ENCODE measurements around the gene GAR1.
"Not testable (repeated sequence)": the region's sequence is repeated elsewhere in the genome, so short reads cannot be mapped to it uniquely, and the experiment has no call there.

GAR1 gene

DNA sequence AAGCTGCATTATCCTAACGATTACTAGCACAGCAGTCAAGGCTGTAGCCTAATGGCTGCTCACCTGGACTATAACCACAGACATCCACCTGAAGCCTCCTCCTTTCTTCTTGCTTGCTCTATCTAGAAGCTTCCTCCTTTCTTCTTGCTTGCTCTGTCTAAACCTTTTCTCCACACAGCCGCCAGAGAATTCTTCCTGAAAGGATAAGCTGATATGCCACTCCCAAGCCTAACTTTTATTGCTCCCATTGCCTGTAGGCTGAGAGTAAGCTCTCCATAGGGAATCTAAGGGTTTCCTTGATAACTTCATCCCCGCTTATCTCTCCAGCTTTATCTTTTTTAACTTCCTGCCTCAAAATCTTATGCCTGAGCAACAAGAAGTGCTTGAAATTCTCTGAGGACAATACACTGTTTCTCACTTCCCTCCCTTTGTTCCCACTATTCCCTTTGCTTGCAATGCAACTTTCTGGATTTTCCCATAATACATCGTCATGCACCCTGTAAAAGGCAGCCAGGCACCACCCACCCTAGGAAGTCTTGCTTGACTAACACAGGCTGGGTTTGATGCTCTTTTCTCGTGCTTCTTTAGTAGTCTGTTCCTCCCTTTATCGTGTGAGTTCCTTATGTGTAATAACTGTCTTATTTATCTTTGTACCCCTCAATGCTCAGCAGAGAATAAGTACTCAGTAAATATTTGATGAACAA is 31.0 kb downstream of the GAR1 start:
- DNase-seq (ENCODE audit: low read depth): no peak

DNA sequence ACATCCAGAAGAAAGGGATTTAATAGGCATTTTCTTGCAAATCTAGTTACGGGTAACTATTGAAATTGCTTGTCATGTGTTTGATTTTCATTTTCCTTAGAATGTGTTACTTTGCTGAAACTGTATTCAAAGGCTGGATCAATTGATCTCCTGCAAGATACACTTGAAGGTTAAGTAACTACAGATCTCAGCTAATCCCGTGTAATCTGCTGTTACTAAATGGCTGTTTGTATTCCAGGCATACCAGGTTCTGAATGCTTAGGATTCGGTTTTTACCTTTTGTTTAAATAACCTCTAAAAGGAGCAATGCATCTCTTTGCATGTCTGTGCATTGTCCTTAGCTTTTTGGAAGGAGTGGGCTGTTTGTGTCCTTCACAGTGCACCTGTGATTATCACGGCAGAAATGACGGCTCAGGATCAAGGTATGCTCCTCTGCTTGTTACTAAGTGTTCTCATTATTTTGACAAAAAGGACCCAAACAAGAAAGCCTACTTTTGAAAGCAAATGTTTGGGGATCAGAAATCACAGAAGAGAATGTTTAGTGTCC is 32.4 kb downstream of the GAR1 start, which contains the start of gene LRIT3:
TSS of gene LRIT3 (plus strand) at position 212 of the 547 bp plus-strand sequence. CDS start at position 307, 95 bp downstream.
- DNase-seq (ENCODE audit: low read depth): no peak

DNA sequence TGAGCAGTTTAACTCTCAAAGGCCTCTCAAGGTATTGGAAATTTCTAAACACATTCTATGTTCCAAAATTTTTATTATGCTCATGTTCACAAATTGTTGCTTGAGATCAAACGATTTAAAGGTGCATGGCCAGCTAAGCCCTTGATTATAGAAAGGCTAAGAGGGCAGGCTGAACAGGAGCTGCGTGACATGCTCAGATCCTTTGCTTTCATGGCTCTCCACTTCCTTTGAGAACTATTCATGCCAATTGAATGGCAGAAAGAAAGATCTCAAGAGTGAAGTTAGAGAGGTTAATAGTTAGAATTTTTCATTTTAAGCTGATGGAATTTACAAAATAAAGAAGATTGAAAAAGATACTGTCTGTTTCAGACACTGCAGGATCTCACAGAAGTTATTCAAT is 32.9 kb downstream of the GAR1 start:
- no peak for DNase-seq (ENCODE audit: low read depth)

DNA sequence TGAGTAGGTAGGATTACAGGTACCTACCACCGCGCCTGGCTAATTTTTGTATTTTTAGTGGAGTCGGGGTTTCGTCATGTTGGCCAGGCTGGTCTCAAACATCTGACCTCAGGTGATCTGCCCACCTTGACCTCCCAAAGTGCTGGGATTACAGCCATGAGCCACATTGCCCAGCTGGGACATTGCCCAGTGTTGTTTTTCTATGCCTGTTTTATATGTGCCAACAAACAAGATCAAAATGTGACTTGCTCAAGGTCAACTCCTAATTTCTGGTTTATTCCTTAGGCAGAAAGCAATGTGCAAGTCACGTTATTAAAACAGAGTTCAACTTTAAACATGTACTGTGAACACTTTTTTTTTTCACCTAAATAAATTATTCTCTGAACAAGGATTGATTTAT is 35.0 kb downstream of the GAR1 start:
- DNase-seq (ENCODE audit: low read depth): no peak

DNA sequence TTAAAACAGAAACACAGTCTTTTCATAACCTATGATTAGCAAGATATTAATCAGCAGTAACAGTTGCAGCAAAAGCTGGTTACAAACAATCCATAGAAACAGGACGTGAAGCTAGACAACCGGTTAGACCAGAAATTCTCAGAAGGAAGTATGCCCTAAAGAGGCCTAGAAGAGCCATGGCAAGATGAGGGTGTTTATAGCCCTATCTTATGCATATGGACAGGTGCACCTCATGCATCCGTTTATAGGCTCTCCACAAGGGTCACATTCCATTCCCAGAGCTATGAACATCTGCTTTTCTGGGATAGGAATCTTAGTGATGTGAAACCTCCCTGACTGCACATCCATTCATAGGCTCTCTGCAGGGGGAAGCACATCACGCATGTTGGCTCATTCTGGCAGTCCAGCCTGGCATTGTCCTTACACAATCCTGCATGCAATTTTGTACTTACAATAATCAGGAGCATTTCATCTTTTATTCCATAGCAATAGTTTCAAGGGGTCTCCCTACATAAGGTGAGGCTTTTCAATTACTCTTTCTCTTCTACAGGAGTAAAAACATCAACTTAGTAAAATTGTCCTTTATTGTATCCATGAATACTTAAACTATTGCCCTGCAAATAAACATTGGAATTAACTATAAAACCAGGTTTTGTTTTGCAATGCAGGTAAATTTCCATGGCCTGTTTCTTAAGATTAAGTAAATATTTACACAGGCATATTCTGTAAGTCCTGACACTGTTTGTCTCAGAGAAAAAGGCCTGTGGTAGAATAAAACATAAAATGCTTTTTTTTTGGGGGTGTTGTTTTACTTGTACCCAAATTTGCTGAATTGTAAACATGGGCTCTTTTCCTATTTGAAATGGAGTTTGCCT is 44.1 kb downstream of the GAR1 start:
- not testable (repeated sequence) for DNase-seq (ENCODE audit: low read depth)

DNA sequence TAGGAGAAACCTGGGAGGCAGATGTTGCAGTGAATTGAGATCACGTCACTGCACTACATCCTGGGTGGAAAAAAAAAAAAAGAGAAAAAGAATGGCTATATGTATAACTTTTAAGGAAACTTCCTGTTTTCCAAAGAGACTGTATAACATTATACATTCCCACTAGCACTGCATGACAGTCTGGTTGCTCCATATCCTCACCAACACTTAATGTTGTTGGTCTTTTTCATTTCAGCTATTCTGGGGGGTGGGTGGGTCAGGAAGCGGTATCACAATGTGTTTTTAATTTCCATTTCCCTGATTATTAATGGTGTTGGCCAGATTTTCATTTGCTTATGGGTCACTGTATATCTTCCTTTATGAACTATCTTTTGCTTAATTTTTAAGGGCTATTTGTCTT is 45.7 kb downstream of the GAR1 start:
- no peak for DNase-seq (ENCODE audit: low read depth)

DNA sequence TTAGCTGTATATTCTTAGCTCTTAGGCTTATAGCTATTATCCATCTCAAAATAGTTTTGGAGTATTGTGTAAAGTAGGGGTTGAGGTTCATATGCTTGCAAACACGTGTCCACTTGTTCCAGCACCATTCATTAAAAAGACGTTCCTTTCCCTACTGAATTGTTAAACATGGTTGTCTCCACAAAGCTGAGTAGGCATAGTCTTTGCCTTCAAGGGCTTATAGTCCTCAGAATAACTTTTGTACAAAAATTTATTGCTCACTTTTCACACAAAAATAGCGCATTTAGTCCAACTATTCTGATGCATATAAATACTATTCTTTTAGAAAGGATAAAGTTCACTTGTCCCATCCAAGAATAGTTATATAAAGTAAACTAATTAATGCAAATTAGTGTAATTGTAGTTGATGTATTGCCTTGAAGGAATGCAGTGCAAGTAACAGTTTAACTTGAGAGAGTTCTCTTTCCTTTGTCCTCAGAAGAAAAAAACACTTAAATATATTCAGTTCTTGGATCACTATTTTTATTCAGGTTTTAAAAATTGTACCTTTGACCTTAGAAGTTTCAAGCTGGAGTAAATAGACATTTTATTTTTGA is 46.5 kb downstream of the GAR1 start:
- no peak for DNase-seq (ENCODE audit: low read depth)

DNA sequence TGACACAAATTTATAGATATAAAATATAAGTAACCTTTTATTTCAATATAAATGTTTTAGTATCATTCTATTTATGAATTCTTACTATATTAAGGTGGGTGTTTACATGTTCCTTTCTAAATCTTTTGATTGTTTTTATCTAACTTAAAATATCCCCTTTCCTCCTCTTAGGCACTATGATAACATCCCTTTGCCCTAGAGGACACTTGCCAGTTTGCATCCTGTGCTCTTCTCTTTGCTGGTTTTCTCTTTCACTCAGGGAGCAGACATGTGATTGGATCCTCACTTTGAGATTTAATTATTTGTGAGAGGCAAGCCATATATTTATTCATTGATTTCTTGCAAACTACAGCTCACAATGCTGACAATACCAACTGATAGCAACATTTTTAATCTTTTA is 48.6 kb downstream of the GAR1 start:
- DNase-seq (ENCODE audit: low read depth): no peak

DNA sequence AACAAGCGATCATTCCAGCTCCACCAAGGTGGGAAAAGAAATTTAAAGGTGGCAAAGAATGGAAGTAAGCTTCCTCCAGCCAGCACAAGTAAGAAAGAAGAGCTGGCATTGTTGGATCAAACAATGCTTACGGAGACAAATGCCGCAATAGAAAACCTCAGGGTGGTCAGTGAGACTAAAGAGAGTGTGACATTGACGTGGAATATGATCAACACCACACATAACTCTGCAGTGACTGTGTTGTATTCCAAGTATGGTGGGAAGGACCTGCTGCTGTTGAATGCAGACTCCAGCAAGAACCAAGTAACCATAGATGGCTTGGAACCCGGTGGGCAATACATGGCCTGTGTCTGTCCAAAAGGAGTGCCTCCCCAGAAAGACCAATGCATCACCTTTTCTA is 54.5 kb downstream of the GAR1 start:
- no peak for DNase-seq (ENCODE audit: low read depth)

DNA sequence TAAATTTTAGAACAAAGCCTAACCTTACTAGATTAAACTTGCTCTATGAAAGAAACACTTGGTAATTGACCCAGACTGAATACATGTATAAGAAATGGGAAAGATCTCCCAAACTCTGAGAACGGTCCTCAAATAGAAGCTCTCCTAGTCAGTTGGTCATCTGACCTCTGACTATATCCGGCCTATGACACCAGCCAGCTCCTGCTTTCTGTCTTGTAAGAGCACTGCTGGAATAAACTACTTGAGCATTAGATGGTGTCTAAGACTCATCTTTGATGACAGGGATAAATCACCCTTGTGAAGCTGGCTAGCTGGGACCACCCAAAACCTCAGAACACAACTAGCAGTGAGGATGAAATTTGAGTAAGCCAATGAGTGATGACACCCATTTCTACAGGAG is 56.5 kb downstream of the GAR1 start:
- no peak for DNase-seq (ENCODE audit: low read depth)

DNA sequence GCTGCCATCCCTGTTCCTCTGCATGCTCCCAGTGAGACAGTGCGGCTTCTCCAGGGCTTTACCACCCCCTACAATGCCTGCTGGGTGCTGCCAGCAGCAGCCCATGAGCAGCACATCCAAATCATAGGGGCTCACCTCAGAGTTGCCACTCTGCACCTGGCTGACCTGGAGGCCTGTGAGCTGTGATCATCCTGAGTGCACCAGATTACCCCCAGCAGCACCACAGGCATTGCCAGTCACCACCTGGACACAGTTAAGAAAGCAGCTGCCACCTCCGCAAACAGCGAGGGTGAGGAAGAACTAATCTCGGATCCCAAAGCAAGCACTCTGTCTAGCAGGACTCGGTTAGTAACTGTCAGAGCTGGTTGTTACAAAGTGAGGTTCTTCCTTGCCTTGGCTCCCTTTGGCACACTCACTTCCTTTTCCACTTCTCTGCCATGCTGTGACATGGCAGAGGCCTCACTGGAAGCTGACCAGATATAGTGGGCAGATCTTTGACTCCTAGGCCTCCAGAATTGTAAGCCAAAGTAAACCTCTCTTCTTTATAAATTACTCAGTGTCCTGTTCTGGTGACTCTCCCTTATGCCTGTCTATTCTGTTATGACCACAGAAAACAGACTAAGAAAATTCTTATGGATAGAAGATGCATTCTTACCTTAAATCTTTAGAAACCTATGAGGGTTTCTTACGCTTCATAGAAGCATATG is 57.5 kb downstream of the GAR1 start:
- DNase-seq (ENCODE audit: low read depth): no peak

DNA sequence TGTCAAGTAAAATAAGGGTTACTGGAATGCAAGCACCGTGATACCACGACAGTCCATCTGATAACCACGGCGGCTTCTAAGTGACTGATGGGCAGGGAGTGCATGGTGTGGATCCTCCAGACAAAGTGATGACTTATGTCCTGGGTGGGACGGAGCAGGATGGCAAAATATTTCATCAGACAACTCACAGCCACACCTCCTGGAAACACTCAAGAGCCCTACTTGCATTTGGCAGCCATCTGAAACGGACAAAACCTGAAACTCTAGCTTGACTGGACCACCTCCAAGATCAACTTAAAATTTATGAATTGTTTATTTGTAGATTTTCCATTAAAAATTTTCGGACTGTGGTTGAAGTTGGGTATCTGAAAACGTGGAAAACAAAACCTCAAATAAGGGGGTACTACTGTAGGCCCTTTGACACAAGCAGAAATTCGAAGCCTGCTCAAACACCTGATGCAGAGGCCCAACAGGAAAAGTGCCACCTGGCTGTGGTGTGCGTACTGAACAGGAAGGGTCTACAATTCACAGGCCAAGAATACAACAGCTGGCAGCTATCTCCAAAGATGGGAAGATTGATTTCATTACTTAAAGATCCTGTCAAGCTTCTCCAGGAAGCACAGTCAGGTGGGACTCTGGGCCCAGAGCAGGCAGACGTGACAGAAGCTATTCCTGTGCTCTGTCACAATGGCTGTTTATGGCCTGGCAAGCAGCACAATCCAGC is 58.4 kb downstream of the GAR1 start:
- peak; percentile 3 for DNase-seq (ENCODE audit: low read depth)
